ENCODE results near the gene CAB39L. TPM values are rescaled to one million over a fixed set of nuclear protein-coding genes. Genes with fewer than 3 reads are reported as not detected.

Gene CAB39L
- total RNA-seq, 1 experiment from 2014 or later, result 6.6 TPM

GRCh38 chr13:49454388-49455006 lies 10.6 kb upstream of the CAB39L start:
- intact Hi-C loops (cut with micrococcal nuclease; ENCODE audit: unreplicated experiment), result no loop called here
- BruUV-seq (replicated peaks), result no TSS peak
- no peak for ATAC-seq
- no peak for TF ChIP-seq CTCF (IDR thresholded peaks at IDR 0.05)
- no peaks in the 10 kb centered on the region for H3K4me1 ChIP-seq (ENCODE audit: control insufficient read depth, insufficient read depth, low read length)
- no peak overlapping the region for H3K27ac ChIP-seq (ENCODE audit: low read length)
- H3K9me3 ChIP-seq (ENCODE audit: control insufficient read depth, insufficient read depth, low read depth, low read length), result no peaks in the 10 kb centered on the region
- no peaks in the 10 kb centered on the region for H3K27me3 ChIP-seq (ENCODE audit: control insufficient read depth, insufficient read depth, low read length)
- in situ Hi-C loops (cut with HindIII; ENCODE audit: low pct_unique_long_range_greater_than_20kb, low sequenced_read_pairs), result no loop called here
- DNase-seq (ENCODE audit: low read depth, low spot score), result no peak
- no peaks in the 10 kb centered on the region; the same call in 1 of the 2 replicates for H3K36me3 ChIP-seq (ENCODE audit: control insufficient read depth, insufficient read depth, low read length)
- CTCF ChIA-PET, result no interaction called here
- H3K4me3 ChIP-seq (ENCODE audit: low read depth in 2 of 2, low read length in 2 of 2), result no peak overlapping the region
- POLR2A ChIA-PET, result no interaction called here

GRCh38 chr13:49453465-49453864 lies 9.6 kb upstream of the CAB39L start:
- ATAC-seq (no peak), DNase-seq (ENCODE audit: low read depth, low spot score) (no peak)
- Histone ChIP-seq H3K4me3 (ENCODE audit: low read depth in 2 of 2, low read length in 2 of 2) (no peak overlapping the region), H3K27me3 (ENCODE audit: control insufficient read depth, insufficient read depth, low read length) (no peaks in the 10 kb centered on the region), H3K36me3 (ENCODE audit: control insufficient read depth, insufficient read depth, low read length) (no peaks in the 10 kb centered on the region; the same call in 1 of the 2 replicates), H3K27ac (ENCODE audit: low read length) (no peak overlapping the region), H3K4me1 (ENCODE audit: control insufficient read depth, insufficient read depth, low read length) (no peaks in the 10 kb centered on the region; the same call in 1 of the 2 replicates), H3K9me3 (ENCODE audit: control insufficient read depth, insufficient read depth, low read depth, low read length) (no peaks in the 10 kb centered on the region)
- CTCF ChIA-PET, result interaction anchor here (0.5 kb wide), 1 partner anchor 340 kb away, joined by 6 read pairs; no protein-coding TSS in a partner anchor
- POLR2A ChIA-PET, result no interaction called here
- intact Hi-C loops (cut with micrococcal nuclease; ENCODE audit: unreplicated experiment) (no loop called here), in situ Hi-C loops (cut with HindIII; ENCODE audit: low pct_unique_long_range_greater_than_20kb, low sequenced_read_pairs) (no loop called here)
- no peak for TF ChIP-seq REST (IDR thresholded peaks at IDR 0.05; ENCODE audit: insufficient read depth in 1 of 2, low read depth in 2 of 2, low read length in 1 of 2)
- no peak for TF ChIP-seq CTCF (IDR thresholded peaks at IDR 0.05)
- TF ChIP-seq SIN3A (IDR thresholded peaks at IDR 0.05; ENCODE audit: borderline replicate concordance, insufficient read depth, low read depth, low read length), result no peak
- no peak for TF ChIP-seq POLR2AphosphoS5 (IDR thresholded peaks at IDR 0.05; ENCODE audit: low read depth, low read length)
- TF ChIP-seq TCF7L2 (IDR thresholded peaks at IDR 0.05; ENCODE audit: low read depth, low read length), result no peak
- BruUV-seq (replicated peaks), result no TSS peak

Data from Panc1 (cell line).